Cardiac septum (tissue), 1 donor: ENCODE measurements around the gene RCOR1. TPM values are rescaled to one million over a fixed set of nuclear protein-coding genes. Genes with fewer than 3 reads are reported as not detected.
A peak's percentile ranks its signal among the peaks of the same experiment; 100 is the strongest.

ENCODE experiments used
- DNase-seq: peaks from one replicate; pipeline ENCODE4 v3.0.0-alpha.2; 2020; ENCODE audit warnings: low spot score
- intact Hi-C: fragments of 100-400 bp; cut with DNase I; formaldehyde crosslinking; loops from one replicate; pipeline ENCODE4 v1.14.0; 2022
- total RNA-seq: library from RNA; stranded (reverse); fragmentation: NEBNext Ultra II Directional; extraction: Animal tissue kit (Norgen Biotek cat#: 25700); gene quantifications from one replicate; pipeline ENCODE4 v1.2.1, GENCODE V29; 2021
- donor health status: DM: no; HTN: no; CAD: no.

RCOR1 gene
- total RNA-seq, 1 donor from 2014 or later: 12.5 TPM

GRCh38 chr14:102731871-102732800 lies 139.7 kb downstream of the RCOR1 start:
- intact Hi-C loops: no loop called here
- DNase-seq: peak; percentile 33

- intact Hi-C loops: no loop called here
- peak; percentile 58 for DNase-seq
These were observed 140.5 kb downstream of the RCOR1 start for GRCh38 chr14:102732924-102733323.

DNA sequence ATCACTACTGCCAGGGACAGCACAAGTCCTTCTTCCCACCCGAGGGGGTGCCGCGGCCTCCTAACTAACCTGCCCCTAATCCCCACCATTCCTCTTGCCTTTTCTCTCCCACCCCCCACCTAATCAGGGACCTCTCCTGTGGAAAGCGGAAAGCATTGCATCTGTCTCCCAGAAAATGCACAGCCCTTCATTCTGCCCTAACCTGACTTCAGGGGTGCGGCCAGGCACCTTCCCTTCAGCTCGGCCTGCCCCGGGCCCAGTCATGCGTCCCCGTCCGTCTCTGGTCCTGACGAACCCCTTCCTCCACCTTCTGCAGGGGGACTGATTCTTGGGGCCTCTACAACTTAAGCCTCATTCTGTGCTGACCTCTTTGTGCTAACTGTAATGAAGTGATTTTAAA lies 140.9 kb downstream of the RCOR1 start:
- DNase-seq: peak; percentile 44
- intact Hi-C loops: no loop called here

DNA sequence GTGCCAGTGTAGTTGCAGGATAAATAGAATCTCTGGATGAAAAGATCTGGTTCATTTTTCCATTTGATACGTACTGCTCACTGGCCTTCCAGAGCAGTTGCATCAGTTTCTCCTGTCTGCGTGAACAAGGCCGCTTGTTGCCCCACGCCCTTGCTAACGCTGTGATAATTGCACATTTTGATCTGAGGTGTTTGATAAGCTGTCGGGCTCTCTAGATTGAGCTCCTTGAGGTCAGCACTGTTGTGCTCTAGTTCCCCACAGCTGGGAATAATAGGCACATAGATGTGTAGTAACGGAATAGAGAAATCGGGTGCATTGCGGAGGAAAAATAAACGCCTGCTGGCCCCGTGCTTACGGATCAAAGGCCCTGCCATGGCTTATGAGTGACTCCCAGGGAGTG lies 142.0 kb downstream of the RCOR1 start:
- intact Hi-C loops: no loop called here

DNA sequence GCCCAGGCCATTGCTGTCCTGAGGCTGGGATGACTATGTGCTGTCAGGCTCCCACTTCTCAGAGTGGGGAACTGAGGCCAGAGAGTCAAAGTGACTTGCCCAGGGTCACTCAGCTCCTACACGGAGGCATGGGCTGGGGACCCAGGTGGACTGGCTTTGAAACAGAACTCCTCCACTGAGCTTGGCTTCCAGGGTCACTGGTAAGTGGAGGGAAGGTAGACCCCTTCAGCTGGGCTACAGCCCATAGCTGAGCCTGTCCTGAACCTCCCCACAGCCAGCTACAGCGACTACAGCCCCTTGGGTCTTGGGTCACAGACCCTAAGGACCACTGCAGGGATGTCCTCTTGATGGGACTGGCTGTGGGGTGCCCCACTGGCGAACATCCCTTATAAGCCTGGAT lies 144.5 kb downstream of the RCOR1 start:
- intact Hi-C loops: no loop called here
- peak; percentile 59 for DNase-seq

More for the DNA sequence above, 142.0 kb downstream of the RCOR1 start:
- peak; percentile 59 for DNase-seq

GRCh38 chr14:102737402-102738372 lies 145.2 kb downstream of the RCOR1 start:
- intact Hi-C loops: no loop called here
- DNase-seq: no peak

DNA sequence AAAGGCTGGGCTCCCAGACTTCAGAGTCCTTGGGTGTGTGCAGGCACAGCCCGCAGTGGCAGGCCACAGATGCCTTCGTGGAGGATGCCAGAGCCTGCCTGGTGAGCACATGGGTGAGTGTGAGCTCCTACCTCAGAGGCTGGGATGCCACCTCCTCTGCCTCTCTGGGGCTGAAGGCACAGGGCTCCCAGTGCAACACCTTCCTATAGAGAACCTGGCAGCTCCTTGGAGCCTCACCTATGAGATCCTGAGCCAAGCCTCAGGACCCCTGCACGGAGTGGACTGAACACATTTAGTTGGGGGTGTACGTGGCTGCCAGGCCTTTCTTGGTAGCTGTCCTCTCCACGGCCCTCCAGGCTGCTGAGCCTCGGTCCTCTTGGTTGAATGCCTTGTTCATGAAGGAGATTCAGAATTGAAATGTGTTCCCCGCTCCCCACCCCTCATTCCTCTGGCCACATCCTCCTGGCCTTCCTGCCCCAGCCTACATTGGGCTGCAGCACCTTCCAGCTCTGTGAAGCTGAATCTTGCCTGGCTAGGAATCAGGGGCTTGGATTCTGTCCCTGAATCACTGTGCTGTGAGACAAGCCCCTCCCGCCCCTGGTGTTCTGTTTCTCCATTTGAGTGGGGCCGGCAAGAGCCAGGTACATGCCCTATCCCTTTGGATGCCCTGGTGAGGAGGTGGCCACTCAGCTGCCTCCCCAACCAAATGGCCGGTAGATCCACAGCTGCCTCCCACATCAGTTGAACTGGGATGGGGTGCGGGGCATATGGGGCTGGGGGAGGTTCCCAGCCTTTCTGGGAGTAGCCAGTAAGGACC lies 146.1 kb downstream of the RCOR1 start:
- no peak for DNase-seq
- intact Hi-C loops: no loop called here

- DNase-seq: no peak
- intact Hi-C loops: no loop called here
These were observed 146.7 kb downstream of the RCOR1 start for GRCh38 chr14:102739190-102739469.

DNA sequence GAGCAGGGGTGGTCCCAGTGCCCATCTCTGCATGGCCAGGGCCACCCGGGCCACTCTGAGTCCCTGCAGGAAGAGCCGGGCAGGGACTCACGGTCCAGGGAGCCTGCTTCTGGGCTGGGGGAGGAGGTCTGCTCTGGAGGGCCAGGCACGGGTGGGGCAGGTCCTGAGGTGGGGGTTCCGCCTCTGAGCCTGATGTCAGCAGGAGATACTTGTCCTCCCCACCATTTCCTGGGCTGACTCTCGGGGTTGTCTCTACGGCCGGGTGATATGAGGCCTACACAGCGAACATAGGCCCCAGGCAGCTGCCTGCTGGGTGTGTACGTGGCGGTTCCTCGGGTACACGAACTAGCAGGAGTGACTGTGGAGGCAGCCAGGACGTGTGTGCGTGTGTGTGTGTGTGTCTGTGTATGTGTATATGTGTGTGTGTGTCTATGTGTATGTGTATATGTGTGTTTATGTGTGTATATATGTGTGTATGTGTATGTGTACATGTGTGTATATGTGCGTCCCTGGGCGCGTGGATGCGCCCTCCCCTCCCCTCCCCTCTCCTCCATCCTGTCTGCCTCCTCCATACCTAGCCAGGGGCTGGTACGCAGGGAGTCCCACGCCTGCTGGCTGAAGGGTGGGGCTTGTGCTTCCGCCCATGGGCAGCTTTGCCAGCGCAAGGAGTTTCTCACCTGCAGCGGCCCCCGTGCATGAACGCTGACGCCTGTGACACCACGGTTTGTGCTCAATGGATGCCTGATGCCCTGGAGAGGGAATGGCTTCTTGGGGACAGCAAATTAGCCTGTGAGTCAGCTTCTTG lies 154.4 kb downstream of the RCOR1 start:
- no peak for DNase-seq
- intact Hi-C loops: no loop called here

- no peak for DNase-seq
- intact Hi-C loops: no loop called here
These were observed 156.4 kb downstream of the RCOR1 start for GRCh38 chr14:102748806-102749205.

- DNase-seq: no peak
- intact Hi-C loops: no loop called here
These were observed 157.2 kb downstream of the RCOR1 start for GRCh38 chr14:102749393-102750305.

DNA sequence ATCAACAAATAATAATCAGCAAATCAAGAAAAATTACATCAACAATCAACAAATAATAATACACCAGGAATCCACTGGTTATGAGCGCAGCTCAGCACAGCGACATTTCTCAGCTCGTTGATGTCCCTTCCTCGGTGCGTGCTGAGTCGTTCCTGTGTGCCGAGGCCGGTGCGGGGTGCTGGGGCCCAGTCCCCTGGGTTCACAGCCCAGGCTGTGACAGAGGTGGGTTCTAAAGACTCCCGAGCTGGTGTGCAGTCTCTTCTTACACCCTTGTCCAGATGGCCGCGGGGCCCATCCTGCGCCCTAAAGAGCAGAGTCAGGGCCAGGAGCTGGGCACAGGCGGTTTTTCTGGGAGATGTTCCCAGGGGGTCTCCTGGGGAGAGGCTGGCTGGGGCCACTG lies 157.9 kb downstream of the RCOR1 start:
- intact Hi-C loops: no loop called here
- DNase-seq: no peak

GRCh38 chr14:102751088-102751487 lies 158.6 kb downstream of the RCOR1 start:
- DNase-seq: no peak
- intact Hi-C loops: no loop called here

DNA sequence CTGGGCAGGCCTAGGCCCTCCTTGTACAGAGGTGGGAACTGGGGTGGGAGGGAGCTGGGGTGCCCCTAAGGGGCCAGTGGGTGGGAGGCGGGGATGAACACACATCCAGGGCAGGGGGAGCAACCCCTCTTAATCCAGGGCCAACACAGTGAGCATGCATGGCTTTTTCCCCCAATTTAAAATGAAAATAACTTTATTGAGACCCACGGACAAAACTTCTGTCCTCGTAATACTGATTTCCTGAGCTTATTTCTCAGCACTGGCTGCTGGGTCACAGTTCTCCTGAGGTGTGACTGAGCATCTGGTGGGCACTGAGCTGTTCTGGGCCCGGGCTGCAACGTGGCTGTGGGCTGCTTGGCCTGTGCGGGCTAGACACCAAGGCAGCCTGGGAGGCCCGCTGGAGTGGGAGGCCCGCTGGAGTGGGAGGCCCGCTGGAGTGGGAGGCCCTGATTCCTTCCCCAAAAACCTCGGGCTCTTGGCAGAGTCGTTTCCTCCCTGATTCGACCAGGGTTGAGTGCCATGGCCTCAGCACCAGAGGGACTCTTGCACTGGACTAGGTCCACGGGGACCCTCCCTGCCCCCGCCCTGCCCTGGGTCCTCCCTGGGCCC lies 159.9 kb downstream of the RCOR1 start:
- no peak for DNase-seq
- intact Hi-C loops: no loop called here

GRCh38 chr14:102754370-102755262 lies 162.2 kb downstream of the RCOR1 start:
- intact Hi-C loops: no loop called here
- no peak for DNase-seq

- no peak for DNase-seq
- intact Hi-C loops: no loop called here
These were observed 165.2 kb downstream of the RCOR1 start for GRCh38 chr14:102757646-102758045.

GRCh38 chr14:102758087-102758486 lies 165.6 kb downstream of the RCOR1 start:
- DNase-seq: no peak

More at GRCh38 chr14:102758087-102758486, 165.6 kb downstream of the RCOR1 start:
- intact Hi-C loops: no loop called here
